DND-41 (cell line): ENCODE measurements around the gene S100A1.

Source experiments
- CTCF ChIP-seq: IDR thresholded peaks from 2 replicates; pipeline ENCODE4 v1.5.1; 2012; ENCODE audit warnings: borderline replicate concordance, low read length, moderate library complexity, mild to moderate bottlenecking; ENCODE audit not compliant: poor library complexity, severe bottlenecking; ENCODE audit errors: extremely low read depth
- EZH2 ChIP-seq: IDR thresholded peaks from 3 replicates; pipeline ENCODE4 v1.6.1; 2012; ENCODE audit warnings: borderline replicate concordance, low read depth, mild to moderate bottlenecking, moderate library complexity, low read length, inconsistent platforms; ENCODE audit not compliant: severe bottlenecking

GRCh38 chr1:153670257-153670858, 42.1 kb downstream of the S100A1 start:
- no peak for TF ChIP-seq CTCF
- TF ChIP-seq EZH2: no peak
